WTC11 (cell line): ENCODE data around the gene LRRC37A3. TPM values are rescaled to one million over a fixed set of nuclear protein-coding genes. Genes with fewer than 3 reads are reported as not detected.
"Not testable (repeated sequence)": the region's sequence is repeated elsewhere in the genome, so short reads cannot be mapped to it uniquely, and the experiment has no call there.

ENCODE experiments used
- ATAC-seq: fragments of 200-7000 bp; cut with Tn5 transposase; 2 replicates; pipeline ENCODE4 v1.10.0; 2021; ENCODE audit warnings: mild to moderate bottlenecking, moderate library complexity
- CTCF ChIA-PET: fragments of 300-600 bp; sonication (Branson Sonifier 250); formaldehyde crosslinking; loops from one replicate; lab custom pipeline; 2021; ENCODE audit warnings: antibody characterized with exemption; lab: Charles Lee
- POLR2A ChIA-PET: fragments of 350-600 bp; sonication (Branson Sonifier 250); formaldehyde crosslinking; loops from one replicate; lab custom pipeline; 2021; ENCODE audit warnings: antibody characterized with exemption; lab: Charles Lee
- DNase-seq: peaks from one replicate; pipeline ENCODE4 v3.0.0; 2021; ENCODE audit warnings: low spot score
- H3K27ac Mint-ChIP-seq: 2 replicates; pipeline ENCODE4 v1.8.0; 2021; ENCODE audit warnings: mixed read lengths
- H3K27me3 Mint-ChIP-seq: 2 replicates; pipeline ENCODE4 v1.8.0; 2021; ENCODE audit warnings: low read depth, mild to moderate bottlenecking, moderate library complexity, mixed read lengths
- H3K36me3 Mint-ChIP-seq: 2 replicates; pipeline ENCODE4 v1.8.0; 2021; ENCODE audit warnings: mixed read lengths
- H3K4me1 Mint-ChIP-seq: 2 replicates; pipeline ENCODE4 v1.8.0; 2022; ENCODE audit warnings: mixed read lengths
- H3K4me3 Mint-ChIP-seq: 2 replicates; pipeline ENCODE4 v1.8.0; 2021; ENCODE audit warnings: mild to moderate bottlenecking, moderate library complexity, mixed read lengths
- H3K9me3 Mint-ChIP-seq: 2 replicates; pipeline ENCODE4 v1.8.0; 2021; ENCODE audit warnings: mixed read lengths
- ARID4B ChIP-seq: sonication (generic); formaldehyde crosslinking; IDR thresholded peaks from 2 replicates; pipeline ENCODE4 v1.8.0; 2023; ENCODE audit warnings: missing genetic modification reagents, mild to moderate bottlenecking, borderline replicate concordance
- CDX4 ChIP-seq: fragments of 250-450 bp; sonication (Bioruptor Pico); IDR thresholded peaks from 2 replicates; pipeline ENCODE4 v1.9.0; 2021; ENCODE audit warnings: moderate library complexity, mild to moderate bottlenecking, inconsistent platforms, borderline replicate concordance
- CTCF ChIP-seq: fragments of 200-600 bp; IDR thresholded peaks from 2 replicates; pipeline ENCODE4 v1.8.0; 2022; ENCODE audit warnings: antibody characterized with exemption
- E2F4 ChIP-seq: sonication (generic); formaldehyde crosslinking; IDR thresholded peaks from 2 replicates; pipeline ENCODE4 v1.8.1; 2022; ENCODE audit warnings: low read depth, mild to moderate bottlenecking, moderate library complexity, missing genetic modification reagents, borderline replicate concordance
- MLX ChIP-seq: sonication (generic); formaldehyde crosslinking; IDR thresholded peaks from 2 replicates; pipeline ENCODE4 v1.8.1; 2023; ENCODE audit warnings: mild to moderate bottlenecking, missing genetic modification reagents, moderate library complexity
- NFATC4 ChIP-seq: fragments of 250-450 bp; sonication (Bioruptor Pico); IDR thresholded peaks from 2 replicates; pipeline ENCODE4 v1.9.0; 2021; ENCODE audit warnings: mild to moderate bottlenecking
- SOX15 ChIP-seq: fragments of 250-450 bp; sonication (Bioruptor Pico); IDR thresholded peaks from 2 replicates; pipeline ENCODE4 v1.9.0; 2021; ENCODE audit warnings: mild to moderate bottlenecking
- STAT6 ChIP-seq: sonication (generic); formaldehyde crosslinking; conservative IDR thresholded peaks from 2 replicates; pipeline ENCODE4 v1.8.1; 2023; ENCODE audit warnings: mild to moderate bottlenecking, low read depth, missing genetic modification reagents, moderate library complexity
- TEAD1 ChIP-seq: sonication (generic); formaldehyde crosslinking; IDR thresholded peaks from 2 replicates; pipeline ENCODE4 v1.8.0; 2022; ENCODE audit warnings: mild to moderate bottlenecking, missing genetic modification reagents
- ZNF138 ChIP-seq: sonication (generic); formaldehyde crosslinking; conservative IDR thresholded peaks from 2 replicates; pipeline ENCODE4 v1.8.1; 2022; ENCODE audit warnings: mild to moderate bottlenecking, moderate library complexity, missing genetic modification reagents
- ZNF416 ChIP-seq: fragments of 250-450 bp; sonication (Bioruptor Pico); IDR thresholded peaks from 2 replicates; pipeline ENCODE4 v1.9.0; 2021; ENCODE audit warnings: mild to moderate bottlenecking, inconsistent platforms
- total RNA-seq: library from RNA; stranded (reverse); gene quantifications from 3 replicates; pipeline ENCODE4 v1.2.3, GENCODE V29; 2021

The LRRC37A3 gene
- total RNA-seq, 1 experiment from 2014 or later = 4.4 TPM

- no peak for TF ChIP-seq CTCF
- TF ChIP-seq SOX15 (CRISPR knock-in tag) = no peak
- no peak for TF ChIP-seq E2F4 (CRISPR knock-in tag)
- no peak for TF ChIP-seq ZNF138 (CRISPR knock-in tag)
- TF ChIP-seq STAT6 (CRISPR knock-in tag) = no peak
- TF ChIP-seq TEAD1 (CRISPR knock-in tag) = no peak
- TF ChIP-seq ZNF416 (CRISPR knock-in tag) = no peak
- no peak for TF ChIP-seq ARID4B (CRISPR knock-in tag)
- TF ChIP-seq MLX (CRISPR knock-in tag) = no peak
- no peak for TF ChIP-seq NFATC4 (CRISPR knock-in tag)
- TF ChIP-seq CDX4 (CRISPR knock-in tag) = no peak
These were observed 45.5 kb upstream of the LRRC37A3 start (continued) for GRCh38 chr17:64964796-64965195.

GRCh38 chr17:64963814-64964213 lies 44.5 kb upstream of the LRRC37A3 start:
- ATAC-seq, H3K4me3 Mint-ChIP-seq, H3K27ac Mint-ChIP-seq, CTCF ChIA-PET, DNase-seq, H3K36me3 Mint-ChIP-seq, H3K9me3 Mint-ChIP-seq, POLR2A ChIA-PET: not testable (repeated sequence)
- H3K27me3 Mint-ChIP-seq = peaks cover 23% of the 10 kb centered on the region
- peaks cover 17% of the 10 kb centered on the region for H3K4me1 Mint-ChIP-seq
